Bronchial epithelial cell (primary cell): Measurements from ENCODE around the gene RIPOR2. TPM values are rescaled to one million over a fixed set of nuclear protein-coding genes. Genes with fewer than 3 reads are reported as not detected.

Experiments used
- DNase-seq: peaks from one replicate; pipeline ENCODE4 v3.0.0-alpha.2; 2010; ENCODE audit warnings: low read depth
- FAIRE-seq: peaks from 2 replicates; lab custom pipeline; 2011; peaks lifted over from hg19 to GRCh38; lab: Jason Lieb, UNC
- H3K27me3 ChIP-seq: 2 replicates; pipeline ENCODE4 v1.5.1; 2011; ENCODE audit warnings: low read length; ENCODE audit not compliant: control insufficient read depth, insufficient read depth
- H3K36me3 ChIP-seq: 2 replicates; pipeline ENCODE4 v1.5.1; 2011; ENCODE audit warnings: low read length; ENCODE audit not compliant: control insufficient read depth, insufficient read depth
- H3K4me3 ChIP-seq: 2 replicates; pipeline ENCODE4 v1.5.1; 2011; ENCODE audit warnings: mild to moderate bottlenecking, low read depth, low read length, control low read depth
- CTCF ChIP-seq: IDR thresholded peaks from 2 replicates; pipeline ENCODE4 v1.5.1; 2011; ENCODE audit warnings: mild to moderate bottlenecking, moderate library complexity, low read length, control low read depth, inconsistent platforms; ENCODE audit not compliant: insufficient read depth, severe bottlenecking
- total RNA-seq: library from RNA; depleted of rRNA; stranded (reverse); fragments of >200 nt; gene quantifications from 2 replicates; pipeline ENCODE4 v1.2.1, GENCODE V29; 2014

The RIPOR2 gene
- total RNA-seq, 1 donor from 2014 or later, result under 0.01 TPM

GRCh38 chr6:24903681-24904080 is 32.1 kb downstream of the RIPOR2 start:
- no peak overlapping the region for H3K4me3 ChIP-seq
- TF ChIP-seq CTCF, result no peak
- no peaks in the 10 kb centered on the region for H3K36me3 ChIP-seq
- FAIRE-seq (no peak), DNase-seq (no peak)
- H3K27me3 ChIP-seq, result no peaks in the 10 kb centered on the region

- no peak for TF ChIP-seq CTCF
- no peaks in the 10 kb centered on the region for H3K36me3 ChIP-seq
- FAIRE-seq (no peak), DNase-seq (peak; percentile 10)
- H3K27me3 ChIP-seq, result no peaks in the 10 kb centered on the region
- no peak overlapping the region for H3K4me3 ChIP-seq
Observed at GRCh38 chr6:24902782-24903181, 33.0 kb downstream of the RIPOR2 start.

GRCh38 chr6:24901698-24902328 is 33.9 kb downstream of the RIPOR2 start:
- Histone ChIP-seq H3K4me3 (no peak overlapping the region), H3K27me3 (no peaks in the 10 kb centered on the region)
- no peak for TF ChIP-seq CTCF

GRCh38 chr6:24900917-24901697 is 34.7 kb downstream of the RIPOR2 start:
- no peak for TF ChIP-seq CTCF
- Histone ChIP-seq H3K27me3 (no peaks in the 10 kb centered on the region), H3K36me3 (no peaks in the 10 kb centered on the region), H3K4me3 (no peak overlapping the region)
- FAIRE-seq (no peak), DNase-seq (no peak)

More at GRCh38 chr6:24901698-24902328, 33.9 kb downstream of the RIPOR2 start:
- DNase-seq, result no peak
- no peak for FAIRE-seq
- no peaks in the 10 kb centered on the region for H3K36me3 ChIP-seq

- Histone ChIP-seq H3K4me3 (no peak overlapping the region), H3K27me3 (no peaks in the 10 kb centered on the region), H3K36me3 (no peaks in the 10 kb centered on the region)
- FAIRE-seq, result no peak
- no peak for DNase-seq
- no peak for TF ChIP-seq CTCF
Observed at GRCh38 chr6:24899997-24900325, 35.8 kb downstream of the RIPOR2 start.
